Panc1 (cell line): ENCODE results near the gene TEAD4. TPM values are rescaled to one million over a fixed set of nuclear protein-coding genes. Genes with fewer than 3 reads are reported as not detected.

Source experiments
- ATAC-seq: fragments of 200-7000 bp; cut with Tn5 transposase; 2 replicates; pipeline ENCODE4 v1.9.1; 2020; ENCODE audit warnings: mild to moderate bottlenecking, moderate library complexity
- BruUV-seq: library from RNA; stranded (reverse); fragments of 400-500 nt; replicated peaks from 2 replicates; lab custom pipeline; 2021; lab: Mats Ljungman, UMichigan
- CTCF ChIA-PET: fragments of 300-600 bp; sonication (Branson Sonifier 250); formaldehyde crosslinking; loops from one replicate; lab custom pipeline; 2022; ENCODE audit warnings: antibody characterized with exemption; lab: Charles Lee
- POLR2A ChIA-PET: fragments of 300-600 bp; sonication (Branson Sonifier 250); formaldehyde crosslinking; loops from one replicate; lab custom pipeline; 2022; ENCODE audit warnings: antibody characterized with exemption; lab: Charles Lee
- DNase-seq: peaks from one replicate; pipeline ENCODE4 v3.0.0-alpha.2; 2010; ENCODE audit warnings: low read depth, low spot score
- H3K27ac ChIP-seq: 2 replicates; pipeline ENCODE4 v1.5.1; 2011; ENCODE audit warnings: mild to moderate bottlenecking, low read length, inconsistent platforms
- H3K27me3 ChIP-seq: fragments of 200-500 bp; sonication (Bioruptor generic); 2 replicates; pipeline ENCODE4 v1.6.0; 2014; ENCODE audit warnings: low read length, inconsistent platforms; ENCODE audit not compliant: control insufficient read depth, insufficient read depth
- H3K36me3 ChIP-seq: fragments of 200-500 bp; sonication (Bioruptor generic); 2 replicates; pipeline ENCODE4 v1.5.1; 2014; ENCODE audit warnings: inconsistent platforms, mild to moderate bottlenecking, low read length, moderate library complexity; ENCODE audit not compliant: control insufficient read depth, insufficient read depth
- H3K4me1 ChIP-seq: 2 replicates; pipeline ENCODE4 v1.5.1; 2011; ENCODE audit warnings: inconsistent platforms, mild to moderate bottlenecking, low read length, moderate library complexity; ENCODE audit not compliant: control insufficient read depth, insufficient read depth
- H3K4me3 ChIP-seq, 2 experiments: 2 replicates each; pipeline ENCODE4 v1.5.1; 2011 to 2012; ENCODE audit warnings: low read depth in 2 of 2, low read length in 2 of 2, mild to moderate bottlenecking in 2 of 2, inconsistent platforms in 1 of 2, moderate library complexity in 1 of 2
- H3K9me3 ChIP-seq: fragments of 200-500 bp; sonication (Bioruptor generic); 2 replicates; pipeline ENCODE4 v1.5.1; 2014; ENCODE audit warnings: low read depth, mild to moderate bottlenecking, inconsistent platforms, low read length, moderate library complexity; ENCODE audit not compliant: control insufficient read depth, insufficient read depth
- POLR2AphosphoS5 ChIP-seq: IDR thresholded peaks from 2 replicates; pipeline ENCODE4 v1.6.1; 2012; ENCODE audit warnings: mild to moderate bottlenecking, low read depth, low read length, moderate library complexity
- SIN3A ChIP-seq: IDR thresholded peaks from 2 replicates; pipeline ENCODE4 v1.6.1; 2012; ENCODE audit warnings: low read depth, mild to moderate bottlenecking, low read length, moderate library complexity, borderline replicate concordance; ENCODE audit not compliant: insufficient read depth
- TCF7L2 ChIP-seq: IDR thresholded peaks from 2 replicates; pipeline ENCODE4 v1.6.1; 2011; ENCODE audit warnings: mild to moderate bottlenecking, low read depth, low read length, inconsistent platforms
- in situ Hi-C: cut with HindIII; loops from 2 replicates; pipeline ENCODE4 v1.10.0; 2016; ENCODE audit warnings: low sequenced_read_pairs, low pct_unique_long_range_greater_than_20kb
- intact Hi-C: fragments of 100-400 bp; cut with micrococcal nuclease; formaldehyde crosslinking; loops from one replicate; pipeline ENCODE4 v1.10.0; 2022; ENCODE audit not compliant: unreplicated experiment
- total RNA-seq: library from RNA; stranded (reverse); gene quantifications from one replicate; pipeline ENCODE4 v1.2.1, GENCODE V29; 2021; ENCODE audit not compliant: unreplicated experiment
- TF ChIP-seq, protein P1 (sequence below): fragments of 450-650 bp; IDR thresholded peaks from 2 replicates; pipeline ENCODE4 v1.5.1; 2017; ENCODE audit warnings: mild to moderate bottlenecking
- TF ChIP-seq, protein P2 (sequence below), 2 experiments: IDR thresholded peaks; 2 replicates each; pipeline ENCODE4 v1.6.1; 2011 to 2012; ENCODE audit warnings: low read depth in 2 of 2, control low read depth in 1 of 2, low read length in 1 of 2, mild to moderate bottlenecking in 1 of 2, moderate library complexity in 1 of 2; ENCODE audit not compliant: insufficient read depth in 1 of 2

Gene TEAD4
- total RNA-seq, 1 experiment from 2014 or later = 47.6 TPM

GRCh38 chr12:3004655-3005565 lies 45.7 kb downstream of the TEAD4 start:
- Histone ChIP-seq H3K9me3 (no peaks in the 10 kb centered on the region), H3K36me3 (no peaks in the 10 kb centered on the region), H3K27me3 (no peaks in the 10 kb centered on the region), H3K4me1 (no peaks in the 10 kb centered on the region), H3K27ac (no peak overlapping the region), H3K4me3 (no peak overlapping the region)
- DNase-seq = no peak
- no peak for ATAC-seq
- intact Hi-C loops = no loop called here
- BruUV-seq = no TSS peak
- in situ Hi-C loops = no loop called here
- TF ChIP-seq TCF7L2 (no peak), SIN3A (no peak), POLR2AphosphoS5 (no peak)
- TF ChIP-seq, protein P1, sequence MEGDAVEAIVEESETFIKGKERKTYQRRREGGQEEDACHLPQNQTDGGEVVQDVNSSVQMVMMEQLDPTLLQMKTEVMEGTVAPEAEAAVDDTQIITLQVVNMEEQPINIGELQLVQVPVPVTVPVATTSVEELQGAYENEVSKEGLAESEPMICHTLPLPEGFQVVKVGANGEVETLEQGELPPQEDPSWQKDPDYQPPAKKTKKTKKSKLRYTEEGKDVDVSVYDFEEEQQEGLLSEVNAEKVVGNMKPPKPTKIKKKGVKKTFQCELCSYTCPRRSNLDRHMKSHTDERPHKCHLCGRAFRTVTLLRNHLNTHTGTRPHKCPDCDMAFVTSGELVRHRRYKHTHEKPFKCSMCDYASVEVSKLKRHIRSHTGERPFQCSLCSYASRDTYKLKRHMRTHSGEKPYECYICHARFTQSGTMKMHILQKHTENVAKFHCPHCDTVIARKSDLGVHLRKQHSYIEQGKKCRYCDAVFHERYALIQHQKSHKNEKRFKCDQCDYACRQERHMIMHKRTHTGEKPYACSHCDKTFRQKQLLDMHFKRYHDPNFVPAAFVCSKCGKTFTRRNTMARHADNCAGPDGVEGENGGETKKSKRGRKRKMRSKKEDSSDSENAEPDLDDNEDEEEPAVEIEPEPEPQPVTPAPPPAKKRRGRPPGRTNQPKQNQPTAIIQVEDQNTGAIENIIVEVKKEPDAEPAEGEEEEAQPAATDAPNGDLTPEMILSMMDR = no peak
- TF ChIP-seq, protein P2, sequence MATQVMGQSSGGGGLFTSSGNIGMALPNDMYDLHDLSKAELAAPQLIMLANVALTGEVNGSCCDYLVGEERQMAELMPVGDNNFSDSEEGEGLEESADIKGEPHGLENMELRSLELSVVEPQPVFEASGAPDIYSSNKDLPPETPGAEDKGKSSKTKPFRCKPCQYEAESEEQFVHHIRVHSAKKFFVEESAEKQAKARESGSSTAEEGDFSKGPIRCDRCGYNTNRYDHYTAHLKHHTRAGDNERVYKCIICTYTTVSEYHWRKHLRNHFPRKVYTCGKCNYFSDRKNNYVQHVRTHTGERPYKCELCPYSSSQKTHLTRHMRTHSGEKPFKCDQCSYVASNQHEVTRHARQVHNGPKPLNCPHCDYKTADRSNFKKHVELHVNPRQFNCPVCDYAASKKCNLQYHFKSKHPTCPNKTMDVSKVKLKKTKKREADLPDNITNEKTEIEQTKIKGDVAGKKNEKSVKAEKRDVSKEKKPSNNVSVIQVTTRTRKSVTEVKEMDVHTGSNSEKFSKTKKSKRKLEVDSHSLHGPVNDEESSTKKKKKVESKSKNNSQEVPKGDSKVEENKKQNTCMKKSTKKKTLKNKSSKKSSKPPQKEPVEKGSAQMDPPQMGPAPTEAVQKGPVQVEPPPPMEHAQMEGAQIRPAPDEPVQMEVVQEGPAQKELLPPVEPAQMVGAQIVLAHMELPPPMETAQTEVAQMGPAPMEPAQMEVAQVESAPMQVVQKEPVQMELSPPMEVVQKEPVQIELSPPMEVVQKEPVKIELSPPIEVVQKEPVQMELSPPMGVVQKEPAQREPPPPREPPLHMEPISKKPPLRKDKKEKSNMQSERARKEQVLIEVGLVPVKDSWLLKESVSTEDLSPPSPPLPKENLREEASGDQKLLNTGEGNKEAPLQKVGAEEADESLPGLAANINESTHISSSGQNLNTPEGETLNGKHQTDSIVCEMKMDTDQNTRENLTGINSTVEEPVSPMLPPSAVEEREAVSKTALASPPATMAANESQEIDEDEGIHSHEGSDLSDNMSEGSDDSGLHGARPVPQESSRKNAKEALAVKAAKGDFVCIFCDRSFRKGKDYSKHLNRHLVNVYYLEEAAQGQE (IDR thresholded peaks at IDR 0.05; ENCODE audit: insufficient read depth in 1 of 2, low read depth in 2 of 2, low read length in 1 of 2) = no peak
- POLR2A ChIA-PET = no interaction called here
- CTCF ChIA-PET = no interaction called here

DNA sequence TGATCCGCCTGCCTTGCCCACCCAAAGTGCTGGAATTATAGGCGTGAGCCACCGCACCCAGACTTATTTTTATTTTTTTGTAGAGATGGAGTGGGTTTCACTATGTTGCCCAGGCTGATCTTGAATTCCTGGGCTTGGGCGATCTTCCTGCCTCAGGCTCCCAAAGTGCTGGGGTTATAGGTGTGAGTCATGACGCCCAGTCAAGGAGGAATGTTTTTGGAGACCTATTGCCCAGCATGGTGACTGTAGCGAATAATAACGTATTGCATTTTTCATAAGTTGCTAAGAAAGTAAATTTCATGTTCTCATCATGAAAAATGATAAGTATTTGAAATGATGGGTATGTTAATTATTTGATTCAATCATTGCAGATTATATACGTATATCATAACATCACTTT lies 46.5 kb downstream of the TEAD4 start:
- Histone ChIP-seq H3K4me1 (no peaks in the 10 kb centered on the region), H3K36me3 (no peaks in the 10 kb centered on the region), H3K27me3 (no peaks in the 10 kb centered on the region), H3K27ac (no peak overlapping the region), H3K4me3 (no peak overlapping the region), H3K9me3 (no peaks in the 10 kb centered on the region)
- in situ Hi-C loops (no loop called here), intact Hi-C loops (no loop called here)
- DNase-seq (no peak), ATAC-seq (no peak)
- BruUV-seq = no TSS peak
- TF ChIP-seq TCF7L2 (no peak), SIN3A (no peak), POLR2AphosphoS5 (no peak)
- TF ChIP-seq, protein P1 = no peak
- TF ChIP-seq, protein P2 (IDR thresholded peaks at IDR 0.05; ENCODE audit: insufficient read depth in 1 of 2, low read depth in 2 of 2, low read length in 1 of 2) = no peak
- ChIA-PET CTCF (no interaction called here), POLR2A (no interaction called here)
